ENCODE measurements around the gene AMY1C. TPM values are rescaled to one million over a fixed set of nuclear protein-coding genes. Genes with fewer than 3 reads are reported as not detected.
"Not testable (repeated sequence)": the region's sequence is repeated elsewhere in the genome, so short reads cannot be mapped to it uniquely, and the experiment has no call there.

AMY1C gene
- not detected for total RNA-seq

DNA sequence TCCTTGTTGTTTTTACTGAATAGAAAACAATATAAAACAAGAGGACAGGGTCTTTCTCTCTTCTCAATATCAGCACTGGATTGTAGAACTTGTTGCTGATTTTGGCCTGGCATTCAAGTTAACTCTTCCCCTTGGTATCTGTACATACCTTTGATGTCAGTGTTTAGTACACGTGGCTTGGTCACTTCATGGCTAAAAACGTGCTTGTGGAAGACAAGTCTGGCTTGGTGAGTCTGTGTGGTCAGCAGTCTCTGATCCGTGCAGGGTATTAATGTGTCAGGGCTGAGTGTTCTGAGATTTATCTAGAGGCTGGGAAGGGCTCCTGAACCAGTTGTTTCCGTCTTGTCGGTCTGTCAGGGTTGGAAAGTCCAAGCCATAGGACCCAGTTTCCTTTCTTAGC lies at the start of gene AMY1C:
TSS of gene AMY1C (plus strand) at position 301 of the 400 bp plus-strand sequence. CDS start 572 bp downstream, outside the sequence.
- DNase-seq, result not testable (repeated sequence)

DNA sequence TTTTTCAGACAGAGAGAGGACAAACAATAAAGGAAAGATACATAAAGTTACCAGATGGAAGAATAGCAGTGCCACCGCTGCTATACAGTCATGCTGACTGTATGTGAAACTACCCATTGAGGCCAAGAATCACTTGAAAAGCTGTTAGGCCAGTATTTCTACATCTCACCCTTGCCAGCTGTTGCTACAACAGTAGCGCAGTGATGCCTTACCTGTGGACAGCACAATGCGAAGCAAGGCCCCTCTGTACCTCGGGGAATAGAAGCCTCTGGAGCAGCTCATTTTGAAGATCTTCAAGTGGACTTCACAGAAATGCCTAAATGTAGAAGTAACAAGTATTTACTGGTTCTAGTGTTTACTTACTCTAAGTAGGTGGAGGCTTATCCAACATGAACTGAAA lies 49.0 kb upstream of the AMY1C start:
- not testable (repeated sequence) for DNase-seq

- not testable (repeated sequence) for DNase-seq
These were observed 48.4 kb upstream of the AMY1C start for GRCh38 chr1:103701256-103701655.

DNA sequence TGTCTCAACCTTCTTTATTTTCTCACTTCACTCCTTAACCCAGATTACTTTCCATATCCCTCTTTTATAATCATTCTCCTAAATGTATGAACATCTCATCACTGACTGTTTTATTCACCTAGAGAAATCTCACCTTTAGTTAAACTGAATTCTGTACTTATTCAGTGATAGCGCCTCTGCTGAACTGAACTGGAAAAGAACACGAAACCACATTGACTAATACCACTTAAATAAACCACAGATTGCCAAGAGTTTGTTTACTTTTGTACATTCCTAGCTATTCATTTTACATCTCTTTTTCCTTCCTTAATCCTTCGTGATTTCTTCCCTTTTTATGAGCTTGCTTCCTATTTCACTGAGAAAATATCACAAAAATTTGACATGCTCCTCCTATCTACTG lies 42.0 kb upstream of the AMY1C start:
- DNase-seq, result not testable (repeated sequence)

- DNase-seq, result not testable (repeated sequence)
These were observed 39.3 kb upstream of the AMY1C start for GRCh38 chr1:103710381-103710780.

DNA sequence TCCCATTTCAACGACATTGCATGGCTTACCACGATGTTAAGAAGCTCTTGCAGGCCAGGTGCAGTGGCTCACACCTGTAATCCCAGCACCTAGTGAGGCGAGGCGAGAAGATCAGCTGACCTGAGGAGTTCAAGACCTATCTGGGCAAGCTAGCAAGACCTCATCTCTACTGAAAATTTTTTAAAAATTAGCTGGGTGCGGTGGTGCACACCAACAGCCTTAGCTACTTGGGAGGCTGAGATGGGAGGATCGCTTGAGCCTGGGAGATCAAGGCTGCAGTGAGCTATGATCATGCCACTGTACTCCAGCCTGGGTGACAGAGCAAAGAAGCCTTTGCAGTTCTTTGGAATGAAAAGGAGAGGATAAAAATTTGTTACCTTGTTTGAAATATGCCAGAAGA lies 32.3 kb upstream of the AMY1C start:
- DNase-seq, result not testable (repeated sequence)

DNA sequence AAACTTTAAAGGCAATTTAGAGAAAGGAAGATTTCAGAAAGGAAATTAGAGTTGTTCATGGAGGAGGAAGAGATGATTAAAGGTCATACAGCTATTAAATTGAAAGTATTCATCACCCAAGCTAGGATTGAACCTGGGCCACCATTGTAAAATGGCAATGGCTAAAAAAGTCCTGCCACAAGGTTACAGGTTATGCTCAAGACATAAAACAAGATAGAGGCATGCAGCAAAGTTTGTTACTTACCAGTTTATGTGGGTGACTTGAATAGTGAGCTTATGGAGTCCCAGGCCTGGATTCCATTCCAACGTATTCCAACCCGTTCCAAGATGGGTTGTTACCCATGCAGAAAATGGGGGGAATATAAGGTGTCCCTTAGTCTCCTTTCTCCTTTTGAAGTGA lies 28.2 kb upstream of the AMY1C start:
- DNase-seq, result not testable (repeated sequence)

- not testable (repeated sequence) for DNase-seq
These were observed 14.4 kb upstream of the AMY1C start for GRCh38 chr1:103735334-103735733.

DNA sequence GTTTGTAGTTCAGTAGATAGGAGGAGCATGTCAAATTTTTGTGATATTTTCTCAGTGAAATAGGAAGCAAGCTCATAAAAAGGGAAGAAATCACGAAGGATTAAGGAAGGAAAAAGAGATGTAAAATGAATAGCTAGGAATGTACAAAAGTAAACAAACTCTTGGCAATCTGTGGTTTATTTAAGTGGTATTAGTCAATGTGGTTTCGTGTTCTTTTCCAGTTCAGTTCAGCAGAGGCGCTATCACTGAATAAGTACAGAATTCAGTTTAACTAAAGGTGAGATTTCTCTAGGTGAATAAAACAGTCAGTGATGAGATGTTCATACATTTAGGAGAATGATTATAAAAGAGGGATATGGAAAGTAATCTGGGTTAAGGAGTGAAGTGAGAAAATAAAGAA lies 11.7 kb upstream of the AMY1C start:
- DNase-seq, result not testable (repeated sequence)

- not testable (repeated sequence) for DNase-seq
These were observed 5.2 kb upstream of the AMY1C start for GRCh38 chr1:103744449-103744848.

- not testable (repeated sequence) for DNase-seq
These were observed 4.7 kb upstream of the AMY1C start for GRCh38 chr1:103745040-103745439.

- DNase-seq, result not testable (repeated sequence)
These were observed 1.4 kb upstream of the AMY1C start for GRCh38 chr1:103748273-103748672.

- no peak for DNase-seq
These were observed 12.2 kb downstream of the AMY1C start for GRCh38 chr1:103761896-103762295.

DNA sequence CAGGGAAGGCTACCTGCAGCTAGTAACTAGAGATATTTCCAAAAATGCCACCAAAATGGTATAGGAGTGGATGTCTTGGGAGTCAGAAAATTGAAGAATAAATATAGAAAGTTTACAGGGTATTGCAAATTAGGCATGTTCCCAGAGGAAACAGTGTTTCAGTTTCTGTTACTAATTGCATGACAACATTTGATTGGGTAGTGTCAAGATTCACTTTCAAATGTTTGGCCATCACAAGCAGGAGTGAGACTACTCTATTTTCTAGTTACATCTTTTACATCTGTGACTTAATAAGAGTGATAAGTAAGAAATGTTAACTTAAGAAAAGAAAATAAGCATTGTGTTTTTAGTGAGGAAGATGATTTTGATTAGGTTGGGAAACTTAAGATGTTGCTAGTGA lies 30.2 kb downstream of the AMY1C start:
- DNase-seq, result no peak

DNA sequence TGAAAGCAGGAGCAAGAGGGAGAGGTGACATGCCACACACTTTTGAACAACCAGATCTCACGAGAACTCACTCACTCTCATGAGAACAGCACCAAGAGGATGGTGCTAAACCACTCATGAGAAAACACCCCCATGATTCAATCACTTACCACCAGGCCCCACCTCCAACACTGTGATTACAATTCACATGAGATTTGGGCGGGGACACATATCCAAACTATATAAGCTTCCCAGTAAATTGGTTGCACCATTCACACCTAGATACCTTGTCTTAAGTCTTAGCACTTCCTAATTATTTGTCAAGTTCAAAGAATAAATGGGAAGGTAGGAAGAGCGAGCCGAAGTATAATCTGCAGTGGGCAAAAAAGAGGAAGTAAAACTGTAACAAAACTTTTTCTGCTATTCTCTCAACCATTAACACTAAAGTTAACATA lies 34.3 kb downstream of the AMY1C start:
- no peak for DNase-seq

DNA sequence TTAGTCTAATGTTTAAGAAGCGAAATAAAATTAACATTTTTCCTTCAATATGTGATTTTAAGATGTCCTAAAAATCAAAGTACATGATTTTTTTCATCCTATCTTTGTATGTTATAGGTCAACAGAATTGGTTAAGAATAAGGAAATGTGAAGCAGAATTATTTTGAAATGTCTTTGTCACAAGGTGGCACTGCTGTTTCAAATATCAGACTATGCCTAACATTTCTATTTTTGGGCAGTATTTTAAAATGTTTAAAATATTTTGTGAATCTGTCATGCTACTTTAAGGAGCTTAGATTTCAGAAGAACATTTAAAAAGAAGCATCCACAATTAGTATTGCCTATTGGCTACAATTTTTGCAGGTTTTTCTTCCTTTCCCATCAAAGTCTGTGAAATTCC lies 38.7 kb downstream of the AMY1C start:
- DNase-seq, result no peak

GRCh38 chr1:103790172-103790571 lies 40.5 kb downstream of the AMY1C start:
- DNase-seq, result no peak

Other genes with a start within 250 kb of the AMY1C start
- 14.3 TPM for gene RNPC3, start 224.2 kb upstream of the AMY1C start, total RNA-seq
- gene AMY2B, start 178.3 kb upstream of the AMY1C start, total RNA-seq, result 20.8 TPM
- gene AMY2A, start 132.5 kb upstream of the AMY1C start, total RNA-seq, result not detected
- gene AMY1A, start 94.1 kb upstream of the AMY1C start, total RNA-seq, result not detected
- not detected for gene AMY1B, start 53.7 kb upstream of the AMY1C start, total RNA-seq

Measured in skin of body (tissue), 2 donors.